ENCODE measurements around the gene SLC22A3. TPM values are rescaled to one million over a fixed set of nuclear protein-coding genes. Genes with fewer than 3 reads are reported as not detected.

SLC22A3 gene
- total RNA-seq, 1 experiment from 2014 or later: 4.1 TPM

GRCh38 chr6:160418370-160418769 is 70.2 kb downstream of the SLC22A3 start:
- TF ChIP-seq ZNF232 (CRISPR knock-in tag; IDR thresholded peaks at IDR 0.05) (no peak), RORB (CRISPR knock-in tag; IDR thresholded peaks at IDR 0.05) (no peak), NR3C1 (CRISPR knock-in tag; conservative IDR thresholded peaks at IDR 0.05; ENCODE audit: low read depth) (no peak), FOXP4 (CRISPR knock-in tag; IDR thresholded peaks at IDR 0.05) (no peak), CBFB (CRISPR knock-in tag; IDR thresholded peaks at IDR 0.05; ENCODE audit: low read depth) (no peak), JAZF1 (CRISPR knock-in tag; IDR thresholded peaks at IDR 0.05) (no peak), NFE2L1 (CRISPR knock-in tag; IDR thresholded peaks at IDR 0.05) (no peak), ZNF281 (CRISPR knock-in tag; IDR thresholded peaks at IDR 0.05) (no peak), OVOL2 (CRISPR knock-in tag; IDR thresholded peaks at IDR 0.05; ENCODE audit: borderline replicate concordance) (no peak), ZNF121 (CRISPR knock-in tag; IDR thresholded peaks at IDR 0.05) (no peak), PRRX2 (CRISPR knock-in tag; IDR thresholded peaks at IDR 0.05) (no peak), TCF7 (CRISPR knock-in tag; IDR thresholded peaks at IDR 0.05; ENCODE audit: low read depth) (no peak), GRHL2 (CRISPR knock-in tag; IDR thresholded peaks at IDR 0.05; ENCODE audit: insufficient replicate concordance, severe bottlenecking) (no peak), TEAD4 (CRISPR knock-in tag; IDR thresholded peaks at IDR 0.05) (no peak)
- TF ChIP-seq, protein P1, sequence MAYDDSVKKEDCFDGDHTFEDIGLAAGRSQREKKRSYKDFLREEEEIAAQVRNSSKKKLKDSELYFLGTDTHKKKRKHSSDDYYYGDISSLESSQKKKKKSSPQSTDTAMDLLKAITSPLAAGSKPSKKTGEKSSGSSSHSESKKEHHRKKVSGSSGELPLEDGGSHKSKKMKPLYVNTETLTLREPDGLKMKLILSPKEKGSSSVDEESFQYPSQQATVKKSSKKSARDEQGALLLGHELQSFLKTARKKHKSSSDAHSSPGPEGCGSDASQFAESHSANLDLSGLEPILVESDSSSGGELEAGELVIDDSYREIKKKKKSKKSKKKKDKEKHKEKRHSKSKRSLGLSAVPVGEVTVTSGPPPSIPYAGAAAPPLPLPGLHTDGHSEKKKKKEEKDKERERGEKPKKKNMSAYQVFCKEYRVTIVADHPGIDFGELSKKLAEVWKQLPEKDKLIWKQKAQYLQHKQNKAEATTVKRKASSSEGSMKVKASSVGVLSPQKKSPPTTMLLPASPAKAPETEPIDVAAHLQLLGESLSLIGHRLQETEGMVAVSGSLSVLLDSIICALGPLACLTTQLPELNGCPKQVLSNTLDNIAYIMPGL (CRISPR knock-in tag; IDR thresholded peaks at IDR 0.05): no peak
- TF ChIP-seq, protein P2, sequence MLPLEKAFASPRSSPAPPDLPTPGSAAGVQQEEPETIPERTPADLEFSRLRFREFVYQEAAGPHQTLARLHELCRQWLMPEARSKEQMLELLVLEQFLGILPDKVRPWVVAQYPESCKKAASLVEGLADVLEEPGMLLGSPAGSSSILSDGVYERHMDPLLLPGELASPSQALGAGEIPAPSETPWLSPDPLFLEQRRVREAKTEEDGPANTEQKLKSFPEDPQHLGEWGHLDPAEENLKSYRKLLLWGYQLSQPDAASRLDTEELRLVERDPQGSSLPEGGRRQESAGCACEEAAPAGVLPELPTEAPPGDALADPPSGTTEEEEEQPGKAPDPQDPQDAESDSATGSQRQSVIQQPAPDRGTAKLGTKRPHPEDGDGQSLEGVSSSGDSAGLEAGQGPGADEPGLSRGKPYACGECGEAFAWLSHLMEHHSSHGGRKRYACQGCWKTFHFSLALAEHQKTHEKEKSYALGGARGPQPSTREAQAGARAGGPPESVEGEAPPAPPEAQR (CRISPR knock-in tag; IDR thresholded peaks at IDR 0.05): no peak
- TF ChIP-seq, protein P3, sequence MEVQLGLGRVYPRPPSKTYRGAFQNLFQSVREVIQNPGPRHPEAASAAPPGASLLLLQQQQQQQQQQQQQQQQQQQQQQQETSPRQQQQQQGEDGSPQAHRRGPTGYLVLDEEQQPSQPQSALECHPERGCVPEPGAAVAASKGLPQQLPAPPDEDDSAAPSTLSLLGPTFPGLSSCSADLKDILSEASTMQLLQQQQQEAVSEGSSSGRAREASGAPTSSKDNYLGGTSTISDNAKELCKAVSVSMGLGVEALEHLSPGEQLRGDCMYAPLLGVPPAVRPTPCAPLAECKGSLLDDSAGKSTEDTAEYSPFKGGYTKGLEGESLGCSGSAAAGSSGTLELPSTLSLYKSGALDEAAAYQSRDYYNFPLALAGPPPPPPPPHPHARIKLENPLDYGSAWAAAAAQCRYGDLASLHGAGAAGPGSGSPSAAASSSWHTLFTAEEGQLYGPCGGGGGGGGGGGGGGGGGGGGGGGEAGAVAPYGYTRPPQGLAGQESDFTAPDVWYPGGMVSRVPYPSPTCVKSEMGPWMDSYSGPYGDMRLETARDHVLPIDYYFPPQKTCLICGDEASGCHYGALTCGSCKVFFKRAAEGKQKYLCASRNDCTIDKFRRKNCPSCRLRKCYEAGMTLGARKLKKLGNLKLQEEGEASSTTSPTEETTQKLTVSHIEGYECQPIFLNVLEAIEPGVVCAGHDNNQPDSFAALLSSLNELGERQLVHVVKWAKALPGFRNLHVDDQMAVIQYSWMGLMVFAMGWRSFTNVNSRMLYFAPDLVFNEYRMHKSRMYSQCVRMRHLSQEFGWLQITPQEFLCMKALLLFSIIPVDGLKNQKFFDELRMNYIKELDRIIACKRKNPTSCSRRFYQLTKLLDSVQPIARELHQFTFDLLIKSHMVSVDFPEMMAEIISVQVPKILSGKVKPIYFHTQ (CRISPR knock-in tag; IDR thresholded peaks at IDR 0.05): no peak
- TF ChIP-seq, protein P4, sequence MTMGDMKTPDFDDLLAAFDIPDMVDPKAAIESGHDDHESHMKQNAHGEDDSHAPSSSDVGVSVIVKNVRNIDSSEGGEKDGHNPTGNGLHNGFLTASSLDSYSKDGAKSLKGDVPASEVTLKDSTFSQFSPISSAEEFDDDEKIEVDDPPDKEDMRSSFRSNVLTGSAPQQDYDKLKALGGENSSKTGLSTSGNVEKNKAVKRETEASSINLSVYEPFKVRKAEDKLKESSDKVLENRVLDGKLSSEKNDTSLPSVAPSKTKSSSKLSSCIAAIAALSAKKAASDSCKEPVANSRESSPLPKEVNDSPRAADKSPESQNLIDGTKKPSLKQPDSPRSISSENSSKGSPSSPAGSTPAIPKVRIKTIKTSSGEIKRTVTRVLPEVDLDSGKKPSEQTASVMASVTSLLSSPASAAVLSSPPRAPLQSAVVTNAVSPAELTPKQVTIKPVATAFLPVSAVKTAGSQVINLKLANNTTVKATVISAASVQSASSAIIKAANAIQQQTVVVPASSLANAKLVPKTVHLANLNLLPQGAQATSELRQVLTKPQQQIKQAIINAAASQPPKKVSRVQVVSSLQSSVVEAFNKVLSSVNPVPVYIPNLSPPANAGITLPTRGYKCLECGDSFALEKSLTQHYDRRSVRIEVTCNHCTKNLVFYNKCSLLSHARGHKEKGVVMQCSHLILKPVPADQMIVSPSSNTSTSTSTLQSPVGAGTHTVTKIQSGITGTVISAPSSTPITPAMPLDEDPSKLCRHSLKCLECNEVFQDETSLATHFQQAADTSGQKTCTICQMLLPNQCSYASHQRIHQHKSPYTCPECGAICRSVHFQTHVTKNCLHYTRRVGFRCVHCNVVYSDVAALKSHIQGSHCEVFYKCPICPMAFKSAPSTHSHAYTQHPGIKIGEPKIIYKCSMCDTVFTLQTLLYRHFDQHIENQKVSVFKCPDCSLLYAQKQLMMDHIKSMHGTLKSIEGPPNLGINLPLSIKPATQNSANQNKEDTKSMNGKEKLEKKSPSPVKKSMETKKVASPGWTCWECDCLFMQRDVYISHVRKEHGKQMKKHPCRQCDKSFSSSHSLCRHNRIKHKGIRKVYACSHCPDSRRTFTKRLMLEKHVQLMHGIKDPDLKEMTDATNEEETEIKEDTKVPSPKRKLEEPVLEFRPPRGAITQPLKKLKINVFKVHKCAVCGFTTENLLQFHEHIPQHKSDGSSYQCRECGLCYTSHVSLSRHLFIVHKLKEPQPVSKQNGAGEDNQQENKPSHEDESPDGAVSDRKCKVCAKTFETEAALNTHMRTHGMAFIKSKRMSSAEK (CRISPR knock-in tag; IDR thresholded peaks at IDR 0.05; ENCODE audit: borderline replicate concordance): no peak
- Mint-ChIP-seq H3K27ac (no peak overlapping the region), H3K4me1 (peaks cover 6% of the 10 kb centered on the region; the same call in 1 of the 2 replicates), H3K9me3 (peaks cover 5% of the 10 kb centered on the region; the same call in 1 of the 2 replicates), H3K4me3 (no peak overlapping the region), H3K27me3 (ENCODE audit: low read depth) (no peaks in the 10 kb centered on the region), H3K36me3 (0 out of 2 replicates have a peak, but pooled peaks cover 2% of the 10 kb centered on the region)
- CTCF ChIA-PET: no interaction called here
- ATAC-seq (no peak), DNase-seq (ENCODE audit: low spot score) (no peak)
- POLR2A ChIA-PET: no interaction called here

Data from WTC11 (cell line).